LNCAP (cell line): ENCODE measurements around the gene L1TD1.

Source experiments
- CTCF ChIP-seq: fragments of 450-650 bp; IDR thresholded peaks from 2 replicates; pipeline ENCODE4 v1.5.1; 2017; ENCODE audit warnings: mild to moderate bottlenecking

The L1TD1 gene

GRCh38 chr1:62237361-62237760, 42.7 kb downstream of the L1TD1 start:
- TF ChIP-seq CTCF: no peak

GRCh38 chr1:62237950-62238374, 43.3 kb downstream of the L1TD1 start:
- no peak for TF ChIP-seq CTCF

GRCh38 chr1:62238507-62238906, 43.9 kb downstream of the L1TD1 start:
- no peak for TF ChIP-seq CTCF

- no peak for TF ChIP-seq CTCF
These were observed 46.2 kb downstream of the L1TD1 start for GRCh38 chr1:62240651-62241370.

GRCh38 chr1:62241371-62242131, 46.9 kb downstream of the L1TD1 start:
- TF ChIP-seq CTCF: no peak

- TF ChIP-seq CTCF: no peak
These were observed 50.6 kb downstream of the L1TD1 start for GRCh38 chr1:62245201-62245600.

GRCh38 chr1:62247391-62248168, 52.9 kb downstream of the L1TD1 start:
- TF ChIP-seq CTCF: no peak
